Stimulated activated CD4-positive, alpha-beta T cell treated with anti-CD3 and anti-CD28 coated beads, Interleukin-12 subunit alpha, Interleukin-12 subunit beta, amount 100 ng/mL, for 24 hours (primary cell): Measurements from ENCODE around the gene IFNL2.

ENCODE experiments used
- DNase-seq, 2 experiments: peaks; one replicate each; pipeline ENCODE4 v3.0.0-alpha.2; 2020; ENCODE audit warnings: low read depth in 2 of 2

IFNL2 gene

DNA sequence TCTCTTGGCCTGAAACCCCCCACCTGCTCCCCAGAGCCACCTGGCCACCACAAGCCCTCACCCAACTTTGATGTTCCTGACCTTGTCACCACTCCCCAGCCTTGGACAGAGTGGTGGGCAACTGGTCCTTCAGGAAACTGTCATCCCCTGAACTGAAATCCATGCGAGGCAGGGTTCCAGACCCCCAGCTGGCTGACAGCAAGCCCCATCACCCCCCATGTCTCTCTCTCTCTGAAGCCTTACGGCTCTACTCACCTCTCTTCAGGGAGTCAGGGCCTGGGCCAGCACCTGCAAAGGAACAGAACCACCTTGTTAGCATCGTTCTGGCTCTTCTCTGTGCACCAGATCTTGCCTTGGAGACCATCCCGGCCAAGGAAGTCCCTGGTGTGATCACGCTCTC, 49.9 kb downstream of the IFNL2 start:
- no peak for DNase-seq

DNA sequence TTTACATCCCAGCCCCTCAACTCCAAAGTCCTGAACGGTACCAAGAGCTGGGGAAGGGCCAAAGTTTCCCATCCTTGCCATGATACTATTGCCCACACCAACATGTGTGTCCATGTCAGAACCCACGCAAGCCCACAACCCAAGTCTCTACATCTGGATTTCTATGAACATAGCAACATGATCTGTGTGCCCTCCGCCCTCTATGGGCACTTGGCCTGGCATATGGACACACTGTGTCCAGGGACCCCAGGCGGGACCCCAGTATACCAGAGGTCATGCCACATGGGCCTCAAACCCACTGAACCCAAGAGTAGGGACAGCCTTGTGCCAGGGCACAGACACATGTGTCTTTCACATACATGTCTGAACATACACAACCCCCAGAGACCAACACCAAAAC, 50.5 kb downstream of the IFNL2 start:
- no peak for DNase-seq

DNA sequence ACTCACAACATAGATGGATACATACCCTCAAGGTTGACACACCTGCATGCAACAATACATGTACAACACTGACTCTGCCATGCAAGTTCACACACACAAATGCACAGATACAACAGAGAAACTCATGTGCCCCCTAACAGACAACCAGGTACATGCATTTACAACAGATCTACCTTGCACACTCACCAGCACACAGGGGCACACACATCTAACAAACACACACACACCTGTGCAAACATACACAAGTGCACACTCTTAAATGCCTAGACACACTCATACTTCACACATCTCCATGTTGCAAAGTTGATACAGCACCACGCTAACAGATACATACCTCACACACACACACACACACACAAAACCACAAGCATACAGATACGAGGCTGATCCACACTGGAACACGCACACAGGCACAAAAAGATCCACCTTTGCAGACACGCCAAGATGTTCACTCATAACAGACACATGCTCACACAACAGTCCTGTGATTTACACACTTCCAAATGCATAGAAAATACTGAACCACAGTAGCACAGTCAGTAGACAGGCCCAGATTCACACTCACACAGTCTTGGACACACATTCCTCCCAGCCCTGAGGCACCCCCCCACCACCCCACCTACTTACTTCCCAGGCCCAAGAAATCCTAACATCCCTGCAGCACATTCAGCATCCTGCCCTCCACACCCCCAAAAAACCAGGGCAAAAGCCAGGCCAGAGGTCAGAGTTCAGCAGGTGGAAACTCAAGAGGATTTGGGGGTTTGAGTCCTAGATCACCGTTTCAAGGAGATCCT, 51.1 kb downstream of the IFNL2 start:
- no peak for DNase-seq
